Measurements from ENCODE around the gene COL6A3. TPM values are rescaled to one million over a fixed set of nuclear protein-coding genes. Genes with fewer than 3 reads are reported as not detected.

Gene COL6A3
- total RNA-seq, 1 donor from 2014 or later: 0.02 TPM

DNA sequence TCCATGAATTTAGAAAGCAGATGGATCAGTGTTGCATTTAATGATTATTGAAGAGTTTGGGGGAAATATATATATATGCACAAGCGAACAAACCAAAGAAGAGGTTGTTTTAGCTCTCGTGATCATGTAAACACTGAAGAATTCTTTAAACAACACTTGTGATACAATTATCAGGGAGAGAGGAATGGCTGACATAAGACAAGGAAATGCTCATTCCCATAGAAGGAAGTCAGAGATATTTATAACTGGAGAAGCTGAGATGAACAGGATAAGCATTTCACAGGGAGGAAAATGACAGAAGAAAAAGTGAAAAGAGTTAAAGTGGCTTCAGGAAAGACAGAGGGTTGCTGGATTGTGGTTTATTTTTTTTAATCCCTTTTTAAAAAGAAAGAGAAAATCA, 10.6 kb upstream of the COL6A3 start:
- ChIA-PET POLR2A (no interaction called here), CTCF (no interaction called here)
- no peak overlapping the region for H3K27ac Mint-ChIP-seq
- no peak overlapping the region for H3K4me3 Mint-ChIP-seq
- TF ChIP-seq, protein P1, sequence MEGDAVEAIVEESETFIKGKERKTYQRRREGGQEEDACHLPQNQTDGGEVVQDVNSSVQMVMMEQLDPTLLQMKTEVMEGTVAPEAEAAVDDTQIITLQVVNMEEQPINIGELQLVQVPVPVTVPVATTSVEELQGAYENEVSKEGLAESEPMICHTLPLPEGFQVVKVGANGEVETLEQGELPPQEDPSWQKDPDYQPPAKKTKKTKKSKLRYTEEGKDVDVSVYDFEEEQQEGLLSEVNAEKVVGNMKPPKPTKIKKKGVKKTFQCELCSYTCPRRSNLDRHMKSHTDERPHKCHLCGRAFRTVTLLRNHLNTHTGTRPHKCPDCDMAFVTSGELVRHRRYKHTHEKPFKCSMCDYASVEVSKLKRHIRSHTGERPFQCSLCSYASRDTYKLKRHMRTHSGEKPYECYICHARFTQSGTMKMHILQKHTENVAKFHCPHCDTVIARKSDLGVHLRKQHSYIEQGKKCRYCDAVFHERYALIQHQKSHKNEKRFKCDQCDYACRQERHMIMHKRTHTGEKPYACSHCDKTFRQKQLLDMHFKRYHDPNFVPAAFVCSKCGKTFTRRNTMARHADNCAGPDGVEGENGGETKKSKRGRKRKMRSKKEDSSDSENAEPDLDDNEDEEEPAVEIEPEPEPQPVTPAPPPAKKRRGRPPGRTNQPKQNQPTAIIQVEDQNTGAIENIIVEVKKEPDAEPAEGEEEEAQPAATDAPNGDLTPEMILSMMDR (IDR thresholded peaks at IDR 0.05): no peak
- peaks cover 22% of the 10 kb centered on the region for H3K27me3 Mint-ChIP-seq
- H3K36me3 Mint-ChIP-seq (ENCODE audit: low read depth): no peaks in the 10 kb centered on the region
- no peaks in the 10 kb centered on the region for H3K9me3 Mint-ChIP-seq
- ATAC-seq (ENCODE audit: low read depth) (no peak), DNase-seq (no peak)
- intact Hi-C loops (cut with micrococcal nuclease): no loop called here
- peaks cover 4% of the 10 kb centered on the region for H3K4me1 Mint-ChIP-seq

DNA sequence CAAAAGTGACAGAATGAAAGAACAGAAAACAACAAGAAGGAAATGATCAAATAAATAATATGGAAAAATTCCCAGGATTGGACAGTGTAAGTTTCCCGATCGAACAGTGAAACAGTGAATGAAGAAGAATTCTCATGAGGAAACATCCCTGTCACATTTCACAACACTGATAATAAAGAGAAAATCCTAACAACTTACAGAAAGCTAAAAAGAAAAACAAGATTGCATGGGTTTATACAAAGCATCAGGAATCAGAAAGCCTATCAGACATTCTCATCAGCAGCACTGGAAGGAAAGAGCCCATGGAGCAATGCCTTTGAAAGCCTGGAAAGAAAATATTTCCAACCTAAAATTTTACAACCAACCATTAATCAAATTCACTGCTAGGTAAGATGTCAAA, 9.9 kb upstream of the COL6A3 start:
- Mint-ChIP-seq H3K9me3 (no peaks in the 10 kb centered on the region), H3K27ac (no peak overlapping the region), H3K27me3 (peaks cover 28% of the 10 kb centered on the region), H3K4me1 (peaks cover 4% of the 10 kb centered on the region), H3K36me3 (ENCODE audit: low read depth) (no peaks in the 10 kb centered on the region), H3K4me3 (no peak overlapping the region)
- TF ChIP-seq, protein P1 (IDR thresholded peaks at IDR 0.05): no peak
- ChIA-PET POLR2A (no interaction called here), CTCF (no interaction called here)
- DNase-seq (no peak), ATAC-seq (ENCODE audit: low read depth) (no peak)
- intact Hi-C loops (cut with micrococcal nuclease): no loop called here

DNA sequence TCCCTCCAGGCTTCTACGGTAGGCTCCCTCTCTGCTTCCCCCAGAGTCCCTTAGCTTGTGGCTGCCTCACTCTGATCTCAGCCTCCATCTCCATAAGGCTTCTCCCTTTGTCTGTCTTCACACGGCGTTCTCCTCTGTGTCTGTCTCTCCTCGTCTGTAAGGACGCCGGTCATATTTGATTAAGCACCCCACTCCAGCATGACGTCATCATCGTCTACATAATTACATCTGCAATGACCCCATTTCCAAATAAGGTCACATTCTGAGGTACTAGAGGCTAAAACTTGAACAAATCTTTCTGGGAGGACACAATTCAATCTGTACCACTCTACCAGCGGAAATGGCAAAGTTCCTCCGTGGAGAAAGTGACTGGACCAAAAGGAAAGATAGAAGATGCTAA, 8.3 kb upstream of the COL6A3 start:
- ChIA-PET CTCF (interaction anchor here (1.3 to 2.7 kb wide), 3 partner anchors 52 to 268 kb away, joined by 3 to 20 read pairs (median 9); no protein-coding TSS in a partner anchor), POLR2A (interaction anchor here (0.7 kb wide), 1 partner anchor 53 kb away, joined by 3 read pairs; no protein-coding TSS in a partner anchor)
- peaks cover 4% of the 10 kb centered on the region for H3K4me1 Mint-ChIP-seq
- H3K27ac Mint-ChIP-seq: no peak overlapping the region
- TF ChIP-seq, protein P1 (IDR thresholded peaks at IDR 0.05): no peak
- H3K4me3 Mint-ChIP-seq: no peak overlapping the region
- DNase-seq (no peak), ATAC-seq (ENCODE audit: low read depth) (no peak)
- H3K9me3 Mint-ChIP-seq: no peaks in the 10 kb centered on the region
- peaks cover 33% of the 10 kb centered on the region for H3K27me3 Mint-ChIP-seq
- H3K36me3 Mint-ChIP-seq (ENCODE audit: low read depth): no peaks in the 10 kb centered on the region
- intact Hi-C loops (cut with micrococcal nuclease): no loop called here

DNA sequence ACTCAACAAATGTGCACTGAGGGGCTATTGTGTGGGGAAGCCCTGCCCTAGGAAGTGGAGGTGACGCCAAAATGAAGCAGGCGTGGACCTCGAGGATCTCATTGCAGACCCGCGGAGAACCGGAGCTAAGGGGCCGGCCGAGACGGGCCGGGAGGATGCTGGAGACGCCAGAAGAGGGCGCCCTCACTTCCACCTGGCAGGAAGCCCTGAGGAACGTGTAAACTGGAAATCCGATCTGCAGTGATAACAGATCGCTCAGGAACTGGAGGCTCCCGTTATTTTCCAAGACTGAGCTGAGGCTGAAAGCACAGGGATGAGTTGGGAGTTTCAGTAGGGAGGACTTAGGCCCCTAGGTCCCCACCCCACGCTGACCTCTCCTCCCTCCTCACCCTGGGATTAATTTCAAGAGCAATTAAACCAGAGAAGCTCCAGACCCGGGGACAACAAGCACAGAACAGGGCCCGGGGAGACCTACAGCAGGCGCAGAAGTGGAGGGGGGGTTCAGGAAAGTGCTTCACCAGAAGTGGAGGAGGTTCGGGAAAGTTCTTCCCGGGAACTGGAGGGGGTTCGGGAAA, 7.7 kb upstream of the COL6A3 start:
- no peak overlapping the region for H3K4me3 Mint-ChIP-seq
- TF ChIP-seq, protein P1 (IDR thresholded peaks at IDR 0.05): no peak
- ChIA-PET POLR2A (interaction anchor here (0.7 kb wide), 1 partner anchor 54 kb away, joined by 3 read pairs; no protein-coding TSS in a partner anchor), CTCF (interaction anchor here (0.7 to 2.7 kb wide), 4 partner anchors 11 to 267 kb away, joined by 3 to 20 read pairs (median 6); no protein-coding TSS in a partner anchor)
- intact Hi-C loops (cut with micrococcal nuclease): loop anchor here (1.0 kb wide), 2 partner anchors 54 to 151 kb away; no protein-coding TSS in a partner anchor
- no peaks in the 10 kb centered on the region for H3K36me3 Mint-ChIP-seq (ENCODE audit: low read depth)
- ATAC-seq (ENCODE audit: low read depth): no peak
- no peaks in the 10 kb centered on the region for H3K9me3 Mint-ChIP-seq
- H3K4me1 Mint-ChIP-seq: peaks cover 4% of the 10 kb centered on the region
- peak; percentile 27 for DNase-seq
- H3K27me3 Mint-ChIP-seq: peaks cover 33% of the 10 kb centered on the region
- H3K27ac Mint-ChIP-seq: no peak overlapping the region

DNA sequence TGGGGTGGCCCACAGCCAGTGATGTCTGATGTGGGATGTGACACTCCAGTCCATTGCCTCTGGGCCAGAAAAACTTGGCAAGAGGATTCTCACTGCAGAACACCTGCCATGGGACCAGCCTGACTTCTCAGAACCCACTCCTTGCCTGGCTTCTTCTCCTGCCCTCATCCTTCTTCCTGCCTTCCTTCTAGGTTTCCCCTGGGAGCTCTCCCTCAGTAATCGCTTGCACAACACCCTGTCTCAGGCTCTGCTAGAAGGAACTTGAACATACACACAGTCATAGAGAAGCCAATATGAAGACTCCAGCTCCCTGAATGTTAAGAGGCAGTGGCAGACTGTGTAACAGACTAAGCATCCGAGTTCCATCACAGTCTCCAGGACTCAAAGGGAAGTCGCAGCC, 4.3 kb upstream of the COL6A3 start:
- CTCF ChIA-PET: interaction anchor here (1.4 kb wide), 1 partner anchor 57 kb away, joined by 4 read pairs; no protein-coding TSS in a partner anchor
- TF ChIP-seq, protein P1 (IDR thresholded peaks at IDR 0.05): no peak
- Mint-ChIP-seq H3K4me1 (peaks cover 4% of the 10 kb centered on the region), H3K4me3 (no peak overlapping the region), H3K9me3 (no peaks in the 10 kb centered on the region), H3K27ac (no peak overlapping the region), H3K36me3 (ENCODE audit: low read depth) (no peaks in the 10 kb centered on the region), H3K27me3 (peaks cover 35% of the 10 kb centered on the region)
- intact Hi-C loops (cut with micrococcal nuclease): no loop called here
- DNase-seq (no peak), ATAC-seq (ENCODE audit: low read depth) (no peak)
- POLR2A ChIA-PET: no interaction called here
